KOPT-K1 (cell line): Measurements from ENCODE around the gene TNIK.
"Not testable (repeated sequence)": the region's sequence is repeated elsewhere in the genome, so short reads cannot be mapped to it uniquely, and the experiment has no call there.

Experiments
- H3K27ac ChIP-seq: fragments of 200-600 bp; sonication (generic); 2 replicates; pipeline ENCODE4 v1.5.1; 2016; ENCODE audit warnings: antibody characterized with exemption, mild to moderate bottlenecking, low read depth, low read length; ENCODE audit not compliant: poor library complexity, severe bottlenecking
- H3K36me3 ChIP-seq: fragments of 200-600 bp; sonication (generic); 2 replicates; pipeline ENCODE4 v1.5.1; 2017; ENCODE audit warnings: antibody characterized with exemption, mild to moderate bottlenecking, low read length, moderate library complexity; ENCODE audit not compliant: insufficient read depth
- H3K9me3 ChIP-seq: fragments of 200-600 bp; sonication (generic); 2 replicates; pipeline ENCODE4 v1.5.1; 2017; ENCODE audit warnings: antibody characterized with exemption, low read length, mild to moderate bottlenecking; ENCODE audit not compliant: insufficient read depth, poor library complexity, severe bottlenecking

The TNIK gene

DNA sequence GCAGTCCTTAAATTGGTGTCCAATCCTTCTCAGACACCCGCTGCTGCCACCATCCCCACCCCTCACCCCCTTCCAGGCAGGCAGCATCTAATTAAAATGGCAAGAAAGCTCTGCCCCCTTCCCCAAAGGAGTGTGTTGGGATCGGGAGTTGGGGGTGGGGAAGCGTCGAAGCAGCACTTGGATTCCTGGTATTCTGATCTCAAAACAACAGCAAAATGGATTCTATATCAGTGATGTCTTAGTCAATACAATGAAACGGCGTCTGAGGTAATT lies 1.4 kb downstream of the TNIK start:
- no peak overlapping the region for H3K27ac ChIP-seq

DNA sequence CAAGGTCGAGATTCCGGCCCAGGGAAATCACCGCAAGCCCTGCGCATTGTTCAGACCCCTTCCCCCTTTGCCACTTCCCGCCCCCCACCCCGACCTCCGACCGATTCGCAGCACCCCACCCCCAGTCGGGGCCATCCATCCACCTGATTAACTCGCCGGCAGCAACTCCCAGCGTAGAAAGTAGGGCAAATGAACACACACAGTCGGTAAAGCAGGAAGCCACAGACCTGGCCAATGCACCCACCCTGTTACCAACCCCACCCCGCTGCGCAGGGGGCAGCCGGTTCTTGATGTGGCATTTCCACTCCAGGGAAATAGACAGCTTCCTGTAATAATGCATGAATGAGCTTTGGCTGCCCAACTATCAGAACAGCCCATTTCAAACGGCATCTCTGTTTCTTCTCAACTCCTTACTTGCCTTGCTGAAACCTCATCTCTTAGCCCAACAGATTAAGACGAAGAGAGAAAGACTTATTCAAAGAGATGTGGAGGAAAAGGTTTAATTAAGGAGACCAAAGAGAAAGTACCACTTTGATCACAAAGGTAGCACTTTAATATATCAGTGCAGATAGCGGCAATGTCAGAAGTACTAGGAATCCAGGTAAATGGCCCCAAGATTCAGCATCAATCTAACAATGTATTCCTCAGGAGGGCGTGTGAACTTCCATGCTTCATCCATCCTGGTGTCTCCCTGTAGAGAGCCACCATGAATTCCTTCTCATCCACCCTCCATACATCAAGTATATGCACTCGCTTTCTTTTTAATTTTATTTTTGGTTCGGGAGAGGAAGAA lies 1.9 kb downstream of the TNIK start:
- Histone ChIP-seq H3K27ac (no peak overlapping the region), H3K9me3 (no peaks in the 10 kb centered on the region), H3K36me3 (no peaks in the 10 kb centered on the region)

More for the DNA sequence above, 1.4 kb downstream of the TNIK start:
- H3K9me3 ChIP-seq, result no peaks in the 10 kb centered on the region
- H3K36me3 ChIP-seq, result no peaks in the 10 kb centered on the region

DNA sequence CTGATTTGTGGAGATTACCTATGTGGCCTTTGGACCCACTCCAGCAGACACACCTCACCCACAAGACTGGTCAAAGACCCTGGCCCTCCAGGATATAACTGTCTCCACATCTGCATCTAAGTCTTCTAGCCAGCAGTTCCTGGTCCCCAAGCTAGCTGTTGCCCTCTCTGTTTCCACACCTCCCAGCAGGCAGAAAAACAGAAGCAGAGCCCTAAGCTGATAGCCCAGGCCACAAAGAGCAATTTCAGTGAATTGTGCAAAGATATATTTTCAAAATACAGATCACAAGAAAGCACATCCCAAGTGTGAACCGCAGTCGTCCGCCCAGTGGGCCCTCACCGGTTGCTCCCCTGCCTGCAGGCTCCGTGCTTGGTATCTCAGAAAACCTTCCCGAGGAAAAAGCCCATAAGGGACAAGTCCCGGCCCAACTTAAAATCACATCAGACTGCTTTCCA lies 2.6 kb downstream of the TNIK start:
- H3K9me3 ChIP-seq, result no peaks in the 10 kb centered on the region
- H3K36me3 ChIP-seq, result no peaks in the 10 kb centered on the region
- H3K27ac ChIP-seq, result no peak overlapping the region

DNA sequence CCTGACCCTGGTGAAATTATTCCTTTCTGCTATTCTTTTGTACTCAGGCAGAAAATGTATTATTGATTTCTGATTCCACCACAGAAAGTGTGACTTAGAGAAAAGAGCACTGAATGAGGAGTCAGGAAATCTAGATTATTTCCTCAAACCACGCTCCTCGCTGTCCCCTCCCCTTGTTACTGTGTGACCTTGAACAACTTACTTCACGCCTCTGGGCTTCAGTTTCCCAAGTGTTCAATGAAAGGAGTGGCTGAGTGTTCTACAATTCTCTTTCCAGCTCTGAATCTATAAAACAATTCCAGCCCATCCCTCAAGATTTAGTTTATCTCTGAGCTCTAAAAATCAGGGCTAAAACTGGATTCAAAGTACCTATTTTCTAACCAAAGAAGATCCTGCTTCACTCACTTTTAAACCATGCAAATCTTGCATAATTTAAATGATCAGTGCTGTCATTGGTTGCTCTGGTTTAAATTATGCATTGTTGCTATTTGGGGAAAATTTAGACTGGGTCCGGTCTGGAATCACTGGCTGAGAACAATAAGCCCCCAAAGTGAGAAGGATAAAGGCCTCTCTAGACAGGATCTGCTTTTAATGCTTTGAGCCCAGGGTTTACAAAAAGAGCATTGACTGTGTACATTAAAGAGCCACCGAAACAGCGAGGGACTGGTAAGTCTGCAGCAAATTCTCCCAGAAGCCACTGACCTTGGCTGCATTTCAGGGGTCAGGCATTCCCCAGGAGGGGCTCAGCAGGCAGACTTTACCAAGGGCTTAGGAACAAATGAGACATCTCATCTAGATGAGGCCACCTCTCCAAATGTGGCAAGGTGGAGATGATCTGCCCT lies 3.2 kb downstream of the TNIK start:
- Histone ChIP-seq H3K27ac (no peak overlapping the region), H3K36me3 (no peaks in the 10 kb centered on the region), H3K9me3 (no peaks in the 10 kb centered on the region)

DNA sequence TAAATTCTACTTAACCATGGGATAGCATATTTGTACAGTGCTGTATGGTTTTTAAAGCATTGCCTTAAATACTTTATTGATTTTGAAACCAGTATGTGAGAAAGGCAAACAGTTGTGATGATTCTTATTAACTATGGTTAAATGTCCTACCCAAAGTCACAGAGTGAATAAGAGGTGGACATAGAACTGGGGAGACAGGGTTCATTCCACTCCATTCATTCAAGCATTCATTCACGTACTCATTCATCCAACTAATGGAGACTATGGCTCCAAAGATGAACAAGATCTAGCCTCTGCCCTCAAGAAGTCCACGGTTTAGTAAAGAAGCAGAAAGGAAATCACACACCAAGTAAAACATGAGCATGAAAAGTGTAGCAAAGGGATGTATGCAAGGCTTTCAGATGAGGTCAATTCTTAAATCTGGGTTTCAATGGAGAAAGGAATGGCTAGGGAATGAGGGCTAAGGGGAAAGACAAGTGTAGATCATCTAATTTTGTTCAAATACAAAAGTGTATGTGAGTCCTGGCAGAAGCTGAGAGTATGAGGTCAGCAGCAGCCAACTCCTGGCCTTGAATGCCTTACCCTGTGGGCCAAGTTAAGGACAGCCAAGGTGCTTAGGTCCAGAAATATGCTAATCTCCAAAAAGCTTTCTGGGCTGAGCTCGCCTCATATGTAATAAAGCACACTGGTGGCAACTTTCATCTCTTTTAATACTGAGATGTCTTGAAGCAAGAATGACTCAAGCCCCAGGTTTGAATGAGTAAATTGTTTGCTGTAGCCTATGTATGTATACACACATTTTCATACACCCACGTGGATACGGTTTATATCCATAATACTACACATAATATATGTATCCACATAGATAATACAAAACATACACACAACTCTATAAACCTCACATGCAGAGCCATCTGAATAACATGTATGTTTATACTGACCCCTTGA lies 4.3 kb downstream of the TNIK start:
- Histone ChIP-seq H3K36me3 (no peaks in the 10 kb centered on the region), H3K27ac (no peak overlapping the region), H3K9me3 (no peaks in the 10 kb centered on the region)

DNA sequence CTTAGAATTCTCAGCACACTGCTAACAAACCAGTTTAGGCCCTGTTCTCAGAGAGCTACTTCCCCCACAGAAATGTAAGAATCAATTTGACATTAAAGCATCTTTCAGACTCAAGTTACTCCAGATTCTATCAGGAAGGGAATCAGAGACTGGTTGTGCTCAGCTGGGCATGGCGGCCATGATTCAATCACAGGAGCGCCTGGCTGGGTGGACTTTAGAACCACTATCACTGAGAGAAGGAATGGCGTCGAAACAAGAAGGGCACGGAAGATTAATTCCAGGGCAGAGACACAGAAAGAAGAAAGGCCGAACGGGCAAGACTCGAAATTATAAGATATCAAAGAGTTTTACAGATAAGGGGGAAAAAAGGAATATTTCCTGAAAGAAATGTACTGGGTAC lies 6.2 kb downstream of the TNIK start:
- Histone ChIP-seq H3K27ac (no peak overlapping the region), H3K36me3 (no peaks in the 10 kb centered on the region), H3K9me3 (no peaks in the 10 kb centered on the region)

DNA sequence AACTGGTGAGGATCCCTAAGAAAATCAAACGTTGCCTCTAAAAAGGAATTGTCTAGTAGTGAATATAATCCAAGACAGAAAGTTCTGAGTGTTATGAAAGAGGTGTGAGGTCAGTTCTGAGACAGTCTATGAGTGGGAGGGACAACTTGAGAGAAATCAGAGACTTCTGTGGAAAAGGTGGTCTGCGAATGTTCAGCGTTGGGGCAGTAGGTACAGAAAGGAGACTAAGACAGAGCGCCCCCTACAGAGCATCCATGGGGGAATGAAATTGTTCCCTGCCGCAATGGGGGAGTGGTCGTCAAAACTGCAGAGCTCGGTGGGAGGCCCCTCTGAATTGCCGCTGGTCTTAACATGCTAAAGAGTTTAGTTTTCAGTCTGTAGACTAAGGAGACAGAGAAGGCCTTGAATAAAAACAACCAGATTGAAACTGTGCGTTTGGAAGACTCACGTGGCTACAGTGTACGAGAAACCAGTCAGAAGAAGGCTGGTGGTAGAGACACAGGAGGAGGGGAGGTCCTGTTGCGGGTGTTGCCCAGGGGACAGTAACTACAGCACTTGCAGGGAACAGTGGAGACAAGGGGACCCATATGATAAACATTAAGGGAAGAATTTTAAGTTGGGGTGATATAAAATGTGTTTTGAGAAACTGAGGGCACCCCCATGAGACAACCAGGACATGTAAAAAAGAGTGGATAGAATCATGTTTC lies 6.9 kb downstream of the TNIK start:
- Histone ChIP-seq H3K9me3 (no peaks in the 10 kb centered on the region), H3K27ac (no peak overlapping the region), H3K36me3 (no peaks in the 10 kb centered on the region)

DNA sequence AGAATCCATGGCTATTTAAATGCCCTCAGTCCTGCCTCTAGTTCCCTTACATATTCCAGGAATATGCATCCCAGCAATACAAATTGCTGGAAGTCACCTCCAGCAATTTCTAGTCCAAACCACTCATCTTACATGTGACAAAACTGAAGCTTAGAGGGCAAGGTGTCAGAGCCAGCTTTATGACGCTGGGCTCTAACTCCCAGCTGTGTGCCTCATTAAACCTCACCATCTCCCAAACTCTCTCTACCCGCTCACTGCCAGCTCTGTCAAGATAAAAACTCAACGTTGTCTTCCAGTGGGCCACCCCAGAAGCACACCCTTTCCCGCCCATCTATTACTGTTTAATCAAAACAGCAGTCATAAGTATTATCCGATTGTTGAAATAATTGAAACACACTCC lies 7.9 kb downstream of the TNIK start:
- no peaks in the 10 kb centered on the region for H3K9me3 ChIP-seq
- H3K27ac ChIP-seq, result no peak overlapping the region
- no peaks in the 10 kb centered on the region for H3K36me3 ChIP-seq

DNA sequence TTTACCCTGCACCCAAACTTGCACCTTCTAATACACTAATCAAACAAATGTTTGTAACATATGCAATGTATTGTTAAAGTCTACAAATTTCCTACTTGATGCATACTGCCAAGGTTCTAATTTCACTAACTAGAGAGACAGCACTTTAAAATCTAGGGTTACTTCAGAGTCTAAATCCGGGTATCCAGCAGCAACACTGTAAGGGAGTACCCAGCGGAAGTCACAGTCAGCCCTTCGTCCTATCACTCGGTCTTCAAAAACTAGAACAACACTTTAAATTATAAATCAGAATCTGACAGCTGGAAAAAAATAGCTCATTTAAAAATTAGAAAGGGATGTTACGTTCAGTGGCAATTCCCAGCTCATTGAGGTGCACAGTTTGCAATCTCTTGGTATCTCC lies 8.3 kb downstream of the TNIK start:
- Histone ChIP-seq H3K36me3 (no peaks in the 10 kb centered on the region), H3K27ac (no peak overlapping the region), H3K9me3 (no peaks in the 10 kb centered on the region)

DNA sequence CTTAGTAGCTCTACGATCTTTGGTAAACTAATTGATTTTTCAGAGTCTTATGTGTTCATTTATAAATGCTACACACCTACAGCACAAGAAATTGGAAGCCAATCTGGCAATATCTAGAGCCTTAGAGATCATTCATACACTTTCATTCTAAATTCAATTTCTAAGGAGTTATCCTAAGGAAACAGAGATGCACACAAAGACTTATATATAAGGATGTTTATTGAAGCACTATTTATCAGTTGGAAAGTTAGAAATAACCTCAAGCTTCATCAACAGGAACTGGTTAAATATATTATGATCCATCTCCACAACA lies 12.7 kb downstream of the TNIK start:
- H3K27ac ChIP-seq, H3K9me3 ChIP-seq, H3K36me3 ChIP-seq: not testable (repeated sequence)

DNA sequence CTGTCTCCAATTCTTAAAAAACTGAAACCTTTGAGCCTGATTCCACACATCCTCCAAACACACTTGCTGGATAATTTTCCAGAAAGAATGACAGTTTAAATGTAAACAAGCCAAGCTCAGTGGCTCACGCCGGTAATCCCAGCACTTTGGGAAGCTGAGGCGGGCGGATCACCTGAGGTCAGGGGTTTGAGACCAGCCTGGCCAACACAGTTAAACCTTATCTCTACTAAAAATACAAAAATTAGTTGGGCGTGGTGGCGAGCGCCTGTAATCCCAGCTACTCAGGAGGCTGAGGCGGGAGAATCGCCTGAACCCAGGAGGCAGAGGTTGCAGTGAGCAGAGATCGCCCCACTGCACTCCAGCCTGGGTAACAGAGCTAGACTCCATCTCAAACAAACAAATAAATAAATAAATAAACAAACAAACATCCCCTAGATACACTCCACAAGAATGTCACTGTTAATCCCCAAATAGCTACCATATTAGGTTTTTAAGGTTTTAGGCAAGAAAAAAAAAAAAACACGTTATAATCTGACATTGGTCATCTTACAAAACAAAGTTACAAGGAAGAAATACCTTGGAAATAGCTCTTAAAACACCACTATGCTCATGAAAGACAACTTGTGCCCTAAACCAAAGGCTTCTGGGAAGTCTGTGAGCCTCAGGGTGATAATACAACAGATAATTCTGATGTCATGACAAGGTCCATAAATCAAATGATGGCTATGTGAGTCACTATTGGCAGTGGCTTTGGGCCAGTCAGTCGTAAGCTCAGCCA lies 13.2 kb downstream of the TNIK start:
- no peaks in the 10 kb centered on the region for H3K36me3 ChIP-seq
- no peaks in the 10 kb centered on the region for H3K9me3 ChIP-seq
- no peak overlapping the region for H3K27ac ChIP-seq

DNA sequence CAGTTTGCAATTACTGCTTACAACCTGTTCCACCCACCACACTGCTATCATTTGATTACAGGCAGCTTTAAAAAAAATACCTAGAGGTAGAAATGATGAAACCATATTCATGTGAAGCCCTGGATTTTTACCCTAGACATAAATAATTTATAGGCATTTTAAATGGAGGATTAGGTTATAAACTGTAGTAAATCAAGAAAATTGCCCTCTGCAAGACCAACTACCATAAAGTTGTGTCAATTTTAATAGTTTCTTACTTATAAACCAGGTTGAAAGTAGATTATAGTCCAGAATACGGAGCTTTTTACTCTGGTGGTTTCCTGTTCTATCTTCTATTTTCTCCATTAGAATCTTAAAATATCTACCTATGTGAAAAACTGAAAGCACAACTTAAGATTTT lies 13.9 kb downstream of the TNIK start:
- H3K27ac ChIP-seq, result no peak overlapping the region

DNA sequence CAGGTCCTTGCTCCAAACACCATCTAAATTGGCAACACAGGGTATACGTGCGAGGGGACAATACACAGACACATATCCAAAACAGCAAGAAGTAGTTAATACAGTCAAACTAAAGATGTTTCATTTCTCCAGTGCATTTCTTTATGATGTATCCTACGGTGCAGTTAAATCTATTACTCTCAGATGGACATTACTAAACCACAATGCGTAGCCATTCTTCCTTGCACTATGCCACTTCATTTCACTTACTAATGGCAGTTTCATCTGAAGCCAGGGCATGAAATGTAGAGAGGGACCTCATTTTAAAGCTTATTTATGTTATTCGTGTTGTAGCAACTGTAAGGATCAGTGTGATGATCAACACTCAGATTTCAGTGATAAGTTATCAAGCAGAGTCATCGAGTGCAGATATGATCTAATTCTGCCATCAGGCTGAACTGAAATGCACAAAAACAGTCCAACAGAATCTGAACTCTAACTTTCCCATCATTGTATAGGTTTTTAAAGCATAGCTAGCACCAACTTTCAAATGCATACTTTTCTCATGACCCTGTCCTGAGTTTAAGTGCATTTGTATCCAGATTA lies 14.5 kb downstream of the TNIK start:
- no peaks in the 10 kb centered on the region for H3K9me3 ChIP-seq
- H3K36me3 ChIP-seq, result no peaks in the 10 kb centered on the region
- H3K27ac ChIP-seq, result no peak overlapping the region

More for the DNA sequence above, 13.9 kb downstream of the TNIK start:
- Histone ChIP-seq H3K36me3 (no peaks in the 10 kb centered on the region), H3K9me3 (no peaks in the 10 kb centered on the region)
